ENCODE measurements around the gene PLXNB3. TPM values are rescaled to one million over a fixed set of nuclear protein-coding genes. Genes with fewer than 3 reads are reported as not detected.

The PLXNB3 gene
- total RNA-seq, 1 donor from 2014 or later: 99.1 TPM

DNA sequence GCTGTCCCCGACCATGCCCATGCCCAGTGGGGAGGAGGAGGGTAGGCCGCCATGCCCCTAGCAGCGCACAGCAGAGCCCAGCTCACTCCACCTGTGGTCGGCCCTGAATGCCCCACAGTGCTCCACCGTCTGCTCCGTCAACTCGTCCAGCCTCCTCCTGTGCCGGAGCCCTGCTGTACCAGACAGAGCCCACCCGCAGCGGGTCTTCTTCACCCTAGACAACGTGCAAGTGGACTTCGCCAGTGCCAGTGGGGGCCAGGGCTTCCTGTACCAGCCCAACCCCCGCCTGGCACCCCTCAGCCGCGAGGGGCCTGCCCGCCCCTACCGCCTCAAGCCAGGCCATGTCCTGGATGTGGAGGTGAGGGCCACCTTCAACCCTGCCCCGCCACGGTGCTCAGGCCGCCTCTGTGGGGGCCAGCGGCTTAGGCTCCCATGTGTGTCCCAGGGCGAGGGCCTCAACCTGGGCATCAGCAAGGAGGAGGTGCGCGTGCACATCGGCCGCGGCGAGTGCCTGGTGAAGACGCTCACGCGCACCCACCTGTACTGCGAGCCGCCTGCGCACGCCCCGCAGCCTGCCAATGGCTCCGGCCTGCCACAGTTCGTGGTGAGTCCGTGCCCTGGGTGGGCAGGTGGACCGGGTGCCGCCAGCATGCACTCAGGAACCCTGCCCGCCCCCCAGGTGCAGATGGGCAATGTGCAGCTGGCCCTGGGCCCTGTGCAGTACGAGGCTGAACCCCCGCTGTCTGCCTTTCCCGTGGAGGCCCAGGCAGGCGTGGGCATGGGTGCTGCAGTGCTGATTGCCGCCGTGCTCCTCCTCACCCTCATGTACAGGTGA, 9.9 kb downstream of the PLXNB3 start:
- H3K4me3 ChIP-seq: no peak overlapping the region
- no peaks in the 10 kb centered on the region for H3K4me1 ChIP-seq
- H3K27ac ChIP-seq: no peak overlapping the region
- TF ChIP-seq, protein P1, sequence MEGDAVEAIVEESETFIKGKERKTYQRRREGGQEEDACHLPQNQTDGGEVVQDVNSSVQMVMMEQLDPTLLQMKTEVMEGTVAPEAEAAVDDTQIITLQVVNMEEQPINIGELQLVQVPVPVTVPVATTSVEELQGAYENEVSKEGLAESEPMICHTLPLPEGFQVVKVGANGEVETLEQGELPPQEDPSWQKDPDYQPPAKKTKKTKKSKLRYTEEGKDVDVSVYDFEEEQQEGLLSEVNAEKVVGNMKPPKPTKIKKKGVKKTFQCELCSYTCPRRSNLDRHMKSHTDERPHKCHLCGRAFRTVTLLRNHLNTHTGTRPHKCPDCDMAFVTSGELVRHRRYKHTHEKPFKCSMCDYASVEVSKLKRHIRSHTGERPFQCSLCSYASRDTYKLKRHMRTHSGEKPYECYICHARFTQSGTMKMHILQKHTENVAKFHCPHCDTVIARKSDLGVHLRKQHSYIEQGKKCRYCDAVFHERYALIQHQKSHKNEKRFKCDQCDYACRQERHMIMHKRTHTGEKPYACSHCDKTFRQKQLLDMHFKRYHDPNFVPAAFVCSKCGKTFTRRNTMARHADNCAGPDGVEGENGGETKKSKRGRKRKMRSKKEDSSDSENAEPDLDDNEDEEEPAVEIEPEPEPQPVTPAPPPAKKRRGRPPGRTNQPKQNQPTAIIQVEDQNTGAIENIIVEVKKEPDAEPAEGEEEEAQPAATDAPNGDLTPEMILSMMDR (IDR thresholded peaks at IDR 0.05): no peak
- intact Hi-C loops (cut with DNase I): no loop called here
- H3K27me3 ChIP-seq: no peaks in the 10 kb centered on the region
- DNase-seq (ENCODE audit: low spot score in 2 of 2): no peak
- H3K9me3 ChIP-seq: no peaks in the 10 kb centered on the region
- peaks cover 5 to 21% of the 10 kb centered on the region in 2 donors for H3K36me3 ChIP-seq

DNA sequence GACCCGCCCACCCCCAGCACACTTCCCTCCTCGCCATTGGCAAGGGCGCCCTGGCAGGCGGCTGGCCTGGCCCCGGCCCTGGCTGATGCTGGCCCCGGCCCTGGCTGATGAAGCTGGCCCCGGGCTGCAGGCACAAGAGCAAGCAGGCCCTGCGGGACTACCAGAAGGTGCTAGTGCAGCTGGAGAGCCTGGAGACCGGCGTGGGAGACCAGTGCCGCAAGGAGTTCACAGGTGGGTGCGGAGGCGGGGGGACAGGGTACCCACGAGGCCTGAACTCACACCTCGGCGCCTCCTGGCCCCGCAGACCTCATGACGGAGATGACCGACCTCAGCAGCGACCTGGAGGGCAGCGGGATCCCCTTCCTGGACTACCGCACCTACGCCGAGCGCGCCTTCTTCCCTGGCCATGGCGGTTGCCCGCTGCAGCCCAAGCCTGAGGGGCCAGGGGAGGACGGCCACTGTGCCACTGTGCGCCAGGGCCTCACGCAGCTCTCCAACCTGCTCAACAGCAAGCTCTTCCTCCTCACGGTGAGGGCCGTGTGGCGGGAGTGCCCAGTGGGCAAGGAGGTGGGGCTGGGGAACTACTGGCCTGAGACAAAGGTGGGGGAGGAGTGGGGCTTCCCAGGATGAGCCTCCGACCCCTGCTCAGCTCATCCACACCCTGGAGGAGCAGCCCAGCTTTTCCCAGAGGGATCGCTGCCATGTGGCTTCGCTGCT, 10.7 kb downstream of the PLXNB3 start:
- TF ChIP-seq, protein P1 (IDR thresholded peaks at IDR 0.05): no peak
- intact Hi-C loops (cut with DNase I): no loop called here
- no peaks in the 10 kb centered on the region for H3K27me3 ChIP-seq
- H3K4me1 ChIP-seq: no peaks in the 10 kb centered on the region
- H3K4me3 ChIP-seq: no peak overlapping the region
- no peaks in the 10 kb centered on the region for H3K9me3 ChIP-seq
- no peak overlapping the region for H3K27ac ChIP-seq
- H3K36me3 ChIP-seq: peaks cover 5 to 21% of the 10 kb centered on the region in 2 donors
- no peak for DNase-seq (ENCODE audit: low spot score in 2 of 2)

DNA sequence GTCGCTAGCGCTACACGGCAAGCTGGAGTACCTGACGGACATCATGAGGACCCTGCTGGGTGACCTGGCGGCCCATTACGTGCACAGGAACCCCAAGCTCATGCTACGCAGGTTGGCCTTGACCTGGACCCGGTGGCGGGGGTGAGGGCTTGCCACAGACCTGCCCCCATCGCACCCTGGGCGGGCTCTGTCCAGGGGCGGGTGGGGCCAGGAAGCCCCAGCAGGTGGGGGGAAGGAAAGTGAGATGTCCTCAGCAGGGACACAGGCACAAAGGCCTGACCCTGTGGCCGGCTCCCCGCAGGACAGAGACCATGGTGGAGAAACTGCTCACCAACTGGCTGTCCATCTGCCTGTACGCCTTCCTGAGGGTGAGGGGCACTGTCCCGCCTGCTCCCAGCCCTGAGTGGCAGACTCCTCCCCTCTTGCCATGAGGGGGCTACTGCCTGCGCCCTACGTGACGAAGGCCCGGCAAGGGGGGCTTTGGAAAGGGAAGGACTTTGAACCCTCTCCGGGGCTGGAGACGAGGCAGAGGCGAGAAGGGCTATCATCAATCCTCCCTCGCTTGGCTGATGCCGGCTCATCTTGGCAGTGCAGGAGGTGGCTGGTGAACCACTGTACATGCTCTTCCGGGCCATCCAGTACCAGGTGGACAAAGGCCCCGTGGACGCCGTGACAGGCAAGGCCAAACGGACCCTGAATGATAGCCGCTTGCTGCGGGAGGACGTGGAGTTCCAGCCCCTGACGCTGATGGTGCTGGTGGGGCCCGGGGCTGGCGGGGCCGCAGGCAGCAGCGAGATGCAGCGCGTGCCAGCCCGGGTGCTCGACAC, 11.5 kb downstream of the PLXNB3 start:
- no peaks in the 10 kb centered on the region for H3K4me1 ChIP-seq
- no peaks in the 10 kb centered on the region for H3K9me3 ChIP-seq
- TF ChIP-seq, protein P1 (IDR thresholded peaks at IDR 0.05): no peak
- peaks cover under 1 to 19% of the 10 kb centered on the region in 2 donors for H3K36me3 ChIP-seq
- no peaks in the 10 kb centered on the region for H3K27me3 ChIP-seq
- H3K4me3 ChIP-seq: no peak overlapping the region
- H3K27ac ChIP-seq: no peak overlapping the region
- intact Hi-C loops (cut with DNase I): no loop called here
- DNase-seq (ENCODE audit: low spot score in 2 of 2): no peak

DNA sequence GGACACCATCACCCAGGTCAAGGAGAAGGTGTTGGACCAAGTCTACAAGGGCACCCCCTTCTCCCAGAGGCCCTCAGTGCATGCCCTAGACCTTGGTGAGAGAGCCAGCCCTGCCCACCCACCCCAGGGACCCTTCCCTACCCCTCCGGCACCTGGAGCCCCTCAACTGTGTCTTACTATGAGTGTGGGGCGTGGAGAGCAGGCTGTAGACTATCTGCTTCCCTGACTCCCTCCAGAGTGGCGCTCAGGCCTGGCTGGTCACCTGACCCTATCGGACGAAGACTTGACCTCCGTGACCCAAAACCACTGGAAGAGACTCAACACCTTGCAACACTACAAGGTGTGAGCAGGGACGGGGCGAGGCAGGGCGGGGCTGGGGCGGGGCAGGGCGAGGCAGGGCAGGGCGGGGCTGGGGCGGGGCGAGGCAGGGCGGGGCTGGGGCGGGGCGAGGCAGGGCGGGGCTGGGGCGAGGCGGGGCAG, 12.1 kb downstream of the PLXNB3 start:
- TF ChIP-seq, protein P1 (IDR thresholded peaks at IDR 0.05): no peak
- DNase-seq (ENCODE audit: low spot score in 2 of 2): no peak
- H3K4me1 ChIP-seq: no peaks in the 10 kb centered on the region
- H3K9me3 ChIP-seq: no peaks in the 10 kb centered on the region
- H3K27me3 ChIP-seq: no peaks in the 10 kb centered on the region
- H3K36me3 ChIP-seq: peaks cover 0 to 13% of the 10 kb centered on the region in 2 donors
- no peak overlapping the region for H3K4me3 ChIP-seq
- intact Hi-C loops (cut with DNase I): no loop called here
- no peak overlapping the region for H3K27ac ChIP-seq

DNA sequence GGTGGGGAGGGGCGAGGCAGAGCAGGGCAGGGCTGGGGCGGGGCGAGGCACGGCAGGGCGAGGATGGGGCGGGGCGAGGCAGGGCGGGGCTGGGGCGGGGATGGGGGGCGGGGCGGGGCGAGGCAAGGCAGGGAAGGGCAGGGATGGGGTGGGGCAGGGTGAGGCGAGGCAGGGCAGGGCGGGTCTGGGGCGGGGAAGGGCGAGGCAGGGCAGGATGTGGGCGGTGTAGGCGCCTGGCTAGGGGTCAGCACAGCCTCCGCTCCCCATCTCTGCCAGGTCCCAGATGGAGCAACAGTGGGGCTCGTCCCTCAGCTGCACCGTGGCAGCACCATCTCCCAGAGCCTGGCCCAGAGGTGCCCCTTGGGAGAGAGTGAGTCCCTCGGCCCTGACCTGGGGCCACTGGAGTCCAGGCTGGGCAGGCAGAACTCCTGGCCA, 12.6 kb downstream of the PLXNB3 start:
- Histone ChIP-seq H3K36me3 (peaks cover 0 to 13% of the 10 kb centered on the region in 2 donors), H3K4me1 (no peaks in the 10 kb centered on the region), H3K4me3 (no peak overlapping the region), H3K27ac (no peak overlapping the region), H3K9me3 (no peaks in the 10 kb centered on the region), H3K27me3 (no peaks in the 10 kb centered on the region)
- intact Hi-C loops (cut with DNase I): no loop called here
- no peak for DNase-seq (ENCODE audit: low spot score in 2 of 2)
- TF ChIP-seq, protein P1 (IDR thresholded peaks at IDR 0.05): no peak
